GM23338 (cell line): ENCODE measurements around the gene TUBB3. TPM values are rescaled to one million over a fixed set of nuclear protein-coding genes. Genes with fewer than 3 reads are reported as not detected.

Experiments
- ATAC-seq: fragments of 200-7000 bp; cut with Tn5 transposase; 3 replicates; pipeline ENCODE4 v1.9.1; 2020
- DNase-seq: peaks from one replicate; pipeline ENCODE4 v3.0.0-alpha.2; 2015; ENCODE audit warnings: low spot score
- H2AFZ ChIP-seq: fragments of 200-600 bp; sonication (generic); 2 replicates; pipeline ENCODE4 v1.8.0; 2016; ENCODE audit warnings: antibody characterized with exemption, mild to moderate bottlenecking, moderate library complexity
- H3F3A ChIP-seq: fragments of 200-600 bp; sonication (generic); replicated peaks from 2 replicates; pipeline ENCODE4 v1.8.0; 2017; ENCODE audit warnings: antibody characterized with exemption, mixed run types, low read depth
- H3K27ac ChIP-seq: fragments of 200-600 bp; sonication (generic); 2 replicates; pipeline ENCODE4 v1.6.1; 2016; ENCODE audit warnings: low read depth
- H3K27me3 ChIP-seq: fragments of 200-600 bp; sonication (generic); 2 replicates; pipeline ENCODE4 v1.8.0; 2016; ENCODE audit warnings: mild to moderate bottlenecking, mixed run types, moderate library complexity; ENCODE audit not compliant: insufficient read depth
- H3K36me3 ChIP-seq: fragments of 200-600 bp; sonication (generic); 2 replicates; pipeline ENCODE4 v1.8.0; 2016; ENCODE audit warnings: mild to moderate bottlenecking; ENCODE audit not compliant: insufficient read depth
- H3K4me1 ChIP-seq: fragments of 200-600 bp; sonication (generic); 2 replicates; pipeline ENCODE4 v1.8.0; 2016; ENCODE audit warnings: mild to moderate bottlenecking, moderate library complexity; ENCODE audit not compliant: insufficient read depth
- H3K4me2 ChIP-seq: fragments of 200-600 bp; sonication (generic); 2 replicates; pipeline ENCODE4 v1.7.1; 2017; ENCODE audit warnings: mixed run types
- H3K4me3 ChIP-seq: fragments of 200-600 bp; sonication (generic); 2 replicates; pipeline ENCODE4 v1.6.1; 2016; ENCODE audit warnings: mixed run types
- H3K79me2 ChIP-seq: fragments of 200-600 bp; sonication (generic); replicated peaks from 2 replicates; pipeline ENCODE4 v1.8.0; 2017; ENCODE audit warnings: mild to moderate bottlenecking; ENCODE audit not compliant: insufficient read depth
- H3K9me2 ChIP-seq: fragments of 200-600 bp; sonication (generic); 2 replicates; pipeline ENCODE4 v1.8.0; 2017; ENCODE audit not compliant: insufficient read depth
- H4K20me1 ChIP-seq: fragments of 200-600 bp; sonication (generic); replicated peaks from 2 replicates; pipeline ENCODE4 v1.8.0; 2017; ENCODE audit warnings: mild to moderate bottlenecking; ENCODE audit not compliant: insufficient read depth
- H3K27ac Mint-ChIP-seq: 2 replicates; pipeline ENCODE4 v1.8.0; 2020; ENCODE audit warnings: inconsistent platforms, mild to moderate bottlenecking, moderate library complexity, mixed read lengths
- H3K27me3 Mint-ChIP-seq: 3 replicates; pipeline ENCODE4 v1.8.0; 2022; ENCODE audit warnings: low read depth, mild to moderate bottlenecking, moderate library complexity, mixed read lengths, inconsistent platforms; ENCODE audit not compliant: insufficient read depth, poor library complexity
- H3K36me3 Mint-ChIP-seq: 3 replicates; pipeline ENCODE4 v1.8.0; 2021; ENCODE audit warnings: low read depth, mild to moderate bottlenecking, inconsistent platforms, moderate library complexity, mixed read lengths
- H3K4me1 Mint-ChIP-seq: 3 replicates; pipeline ENCODE4 v1.8.0; 2020; ENCODE audit warnings: mild to moderate bottlenecking, inconsistent platforms, mixed read lengths
- H3K4me3 Mint-ChIP-seq: 3 replicates; pipeline ENCODE4 v1.8.0; 2021; ENCODE audit warnings: moderate library complexity, mild to moderate bottlenecking, inconsistent platforms, mixed read lengths
- H3K9me3 Mint-ChIP-seq: 3 replicates; pipeline ENCODE4 v1.8.0; 2020; ENCODE audit warnings: moderate library complexity, mild to moderate bottlenecking, inconsistent platforms, mixed read lengths
- CREB1 ChIP-seq: fragments of 250-450 bp; sonication (Bioruptor Pico); IDR thresholded peaks from 2 replicates; pipeline ENCODE4 v1.5.0; 2020; ENCODE audit warnings: low read depth, mild to moderate bottlenecking, moderate library complexity
- CTCF ChIP-seq, 2 experiments: fragments of 200-600 bp in 1 of 2; sonication (generic) in 1 of 2; conservative IDR thresholded peaks; 2 replicates each; pipeline versions ENCODE4 v1.5.1 to v1.6.1; 2016 to 2017; ENCODE audit warnings: antibody characterized with exemption in 2 of 2, low read depth in 2 of 2, mild to moderate bottlenecking in 2 of 2, moderate library complexity in 1 of 2
- ETS1 ChIP-seq: IDR thresholded peaks from 2 replicates; pipeline ENCODE4 v1.6.1; 2016; ENCODE audit warnings: antibody characterized with exemption
- EZH2phosphoT487 ChIP-seq: fragments of 200-600 bp; sonication (generic); IDR thresholded peaks from one replicate; pipeline ENCODE4 v1.8.1; 2018; ENCODE audit warnings: antibody characterized with exemption; ENCODE audit not compliant: unreplicated experiment
- JUNB ChIP-seq: IDR thresholded peaks from one replicate; pipeline ENCODE4 v1.6.1; 2016; ENCODE audit warnings: antibody characterized with exemption; ENCODE audit not compliant: unreplicated experiment
- NANOG ChIP-seq: IDR thresholded peaks from 2 replicates; pipeline ENCODE4 v1.6.1; 2016; ENCODE audit warnings: antibody characterized with exemption, borderline replicate concordance
- REST ChIP-seq: IDR thresholded peaks from one replicate; pipeline ENCODE4 v1.6.1; 2018; ENCODE audit warnings: antibody characterized with exemption; ENCODE audit not compliant: unreplicated experiment
- ZNF331 ChIP-seq: fragments of 250-450 bp; sonication (Bioruptor Pico); IDR thresholded peaks from 2 replicates; pipeline ENCODE4 v1.5.0; 2020; ENCODE audit warnings: low read depth, mild to moderate bottlenecking, moderate library complexity
- ZNF462 ChIP-seq: fragments of 250-450 bp; sonication (Bioruptor Pico); IDR thresholded peaks from 2 replicates; pipeline ENCODE4 v1.5.0; 2020; ENCODE audit warnings: mild to moderate bottlenecking, moderate library complexity
- polyA plus RNA-seq: library from polyadenylated mRNA; unstranded; fragments of >200 nt; fragmentation: Nextera tagmentation; extraction: Ambion mirVana; gene quantifications from 2 replicates; pipeline ENCODE4 v1.2.1, GENCODE V29; 2016
- total RNA-seq: library from RNA; depleted of rRNA; stranded (reverse); fragments of >200 nt; shearing (Covaris generic); gene quantifications from 2 replicates; pipeline ENCODE4 v1.2.3, GENCODE V29; 2014

TUBB3 gene
- total and polyA plus RNA-seq, 2 experiments from 2014 or later, result 149 to 443 TPM

GRCh38 chr16:89923640-89924296 is 626 bp downstream of the TUBB3 start:
- Histone ChIP-seq H3K9me2 (no peaks in the 10 kb centered on the region), H3K4me3 (peak overlapping the region; percentile 86), H3K4me2 (peak overlapping the region; percentile 92), H3K27me3 (peaks cover 23% of the 10 kb centered on the region), H2AFZ (no peak overlapping the region), H3K4me1 (peaks cover 28% of the 10 kb centered on the region), H4K20me1 (peaks cover 13% of the 10 kb centered on the region; the same call in 1 of the 2 replicates), H3F3A (peaks cover 8% of the 10 kb centered on the region; the same call in 1 of the 2 replicates), H3K79me2 (peaks cover 19% of the 10 kb centered on the region), H3K36me3 (no peaks in the 10 kb centered on the region), H3K27ac (no peak overlapping the region)
- Mint-ChIP-seq H3K9me3 (no peaks in the 10 kb centered on the region), H3K27me3 (peaks cover 41% of the 10 kb centered on the region), H3K27ac (no peak overlapping the region), H3K4me1 (peaks cover 16% of the 10 kb centered on the region), H3K4me3 (peak overlapping the region; percentile 68; the same call in 2 of the 3 replicates), H3K36me3 (no peaks in the 10 kb centered on the region)
- TF ChIP-seq ZNF462 (CRISPR knock-in tag), result no peak
- TF ChIP-seq NANOG, result no peak
- no peak for TF ChIP-seq REST
- TF ChIP-seq CTCF (conservative IDR thresholded peaks at IDR 0.05; ENCODE audit: low read depth in 2 of 2), result no peak
- no peak for TF ChIP-seq CREB1 (CRISPR knock-in tag)
- TF ChIP-seq JUNB, result no peak
- no peak for TF ChIP-seq ZNF331 (CRISPR knock-in tag)
- TF ChIP-seq ETS1, result no peak
- TF ChIP-seq EZH2phosphoT487, result no peak
- ATAC-seq (peak; percentile 10), DNase-seq (peak; percentile 66)
